HG03280 (cell line): ENCODE results near the gene CNTNAP2.

Experiments
- ATAC-seq: cut with Tn5 transposase; IDR thresholded peaks from one replicate; pipeline ENCODE4 v1.9.1; 2021; ENCODE audit warnings: mild to moderate bottlenecking, moderate library complexity; ENCODE audit not compliant: unreplicated experiment

The CNTNAP2 gene

GRCh38 chr7:148155000-148155399 lies 2038.4 kb downstream of the CNTNAP2 start:
- ATAC-seq: no peak

DNA sequence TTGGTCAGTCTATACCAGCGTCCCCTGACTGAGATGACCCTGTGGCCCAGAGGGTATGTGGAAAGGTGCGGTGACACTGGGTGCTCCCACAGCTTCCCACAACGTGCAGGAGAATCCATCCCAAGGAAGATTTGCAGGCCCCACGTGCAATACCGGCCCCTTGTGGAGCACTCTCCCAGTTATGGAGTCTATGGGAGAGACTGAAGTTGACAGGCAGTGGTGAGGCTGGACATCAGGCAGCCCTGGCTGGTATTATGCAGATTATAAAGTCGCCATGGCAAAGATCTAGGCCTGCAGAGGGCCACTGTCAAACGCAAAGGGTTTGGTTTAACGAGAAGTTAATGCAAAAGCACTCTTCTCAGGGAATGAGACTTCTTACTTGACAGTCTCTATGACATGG lies 2039.2 kb downstream of the CNTNAP2 start:
- no peak for ATAC-seq

GRCh38 chr7:148156233-148156632 lies 2039.6 kb downstream of the CNTNAP2 start:
- ATAC-seq: no peak

DNA sequence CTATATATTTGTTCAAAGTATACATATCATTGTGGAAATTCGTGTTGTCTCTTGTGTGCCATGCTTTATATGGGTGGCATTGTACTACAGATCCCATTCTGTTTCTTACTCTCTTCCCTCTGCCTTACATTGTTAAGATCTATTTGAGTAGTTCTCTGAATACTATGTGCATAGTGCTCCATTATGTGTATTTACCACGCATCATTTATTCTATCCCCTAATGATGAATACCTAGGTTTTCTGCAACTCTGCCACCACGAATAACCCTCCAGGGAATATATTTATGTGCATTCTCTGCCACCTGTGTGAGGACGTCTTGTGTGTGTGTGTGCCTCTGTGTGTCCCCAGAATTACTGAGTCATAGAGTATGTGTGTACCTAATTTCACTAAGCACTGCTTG lies 2042.7 kb downstream of the CNTNAP2 start:
- ATAC-seq: no peak

GRCh38 chr7:148161776-148162175 lies 2045.2 kb downstream of the CNTNAP2 start:
- no peak for ATAC-seq

DNA sequence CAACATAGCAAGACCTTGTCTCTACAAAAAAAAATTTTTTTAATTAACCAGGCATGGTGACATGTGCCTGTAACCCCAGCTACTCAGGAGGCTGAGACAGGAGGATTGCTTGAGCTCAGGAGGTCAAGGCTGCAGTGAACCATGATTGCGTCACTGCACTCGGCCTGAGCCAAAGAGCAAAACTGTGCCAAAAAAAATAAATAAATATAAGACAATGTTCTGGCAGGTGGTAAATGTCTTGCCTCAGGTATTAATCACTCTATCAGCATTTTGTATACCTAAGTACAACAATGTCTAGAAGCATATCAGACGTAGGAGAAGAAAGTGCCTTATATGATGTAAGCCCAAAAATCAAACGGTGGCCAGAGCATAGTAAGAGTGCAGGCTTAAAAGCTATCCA lies 2046.2 kb downstream of the CNTNAP2 start:
- ATAC-seq: no peak

- ATAC-seq: no peak
Measured at GRCh38 chr7:148163246-148163645, 2046.6 kb downstream of the CNTNAP2 start.

DNA sequence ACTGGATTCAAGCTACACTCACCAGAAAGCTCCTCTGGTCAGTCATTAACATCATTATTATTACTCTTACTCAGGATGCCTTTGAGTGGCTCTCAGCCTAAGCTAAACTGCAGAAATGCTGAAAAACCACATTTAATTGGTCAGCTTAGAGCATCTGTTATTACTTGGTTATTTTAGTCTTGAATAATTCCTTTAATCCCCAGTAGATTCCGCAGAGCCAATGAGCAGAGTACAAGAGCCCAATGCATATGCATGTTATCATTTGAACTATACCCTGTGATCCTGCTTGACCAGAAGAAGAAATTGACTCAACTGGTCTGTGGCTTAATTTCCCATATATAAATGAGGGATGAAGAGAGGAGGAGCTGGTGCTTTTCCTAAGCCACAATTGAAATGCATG lies 2056.3 kb downstream of the CNTNAP2 start:
- ATAC-seq: no peak

- no peak for ATAC-seq
Measured at GRCh38 chr7:148173369-148173768, 2056.8 kb downstream of the CNTNAP2 start.

GRCh38 chr7:148174376-148174775 lies 2057.8 kb downstream of the CNTNAP2 start:
- no peak for ATAC-seq

DNA sequence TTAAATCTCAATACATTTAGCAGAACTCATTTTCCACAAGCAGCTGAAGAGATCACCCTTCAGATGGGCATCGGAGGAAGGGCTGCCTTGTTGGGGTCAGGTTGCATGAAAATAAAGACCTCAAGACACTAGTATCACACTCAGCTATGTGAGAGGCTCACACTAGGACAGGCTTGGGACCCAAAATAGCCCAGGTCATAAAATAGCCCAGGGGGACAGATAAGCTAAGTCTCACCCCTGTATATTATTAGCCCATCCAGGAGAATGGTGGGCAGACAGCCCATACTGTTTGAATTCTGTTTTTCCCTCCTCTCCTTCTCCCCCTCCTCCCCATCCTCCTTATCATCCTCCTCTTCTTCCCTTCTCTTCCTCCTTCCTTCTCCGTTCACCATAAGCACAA lies 2058.9 kb downstream of the CNTNAP2 start:
- ATAC-seq: no peak

GRCh38 chr7:148177972-148178371 lies 2061.4 kb downstream of the CNTNAP2 start:
- no peak for ATAC-seq

GRCh38 chr7:148180075-148180474 lies 2063.5 kb downstream of the CNTNAP2 start:
- ATAC-seq: no peak

- no peak for ATAC-seq
Measured at GRCh38 chr7:148182264-148182663, 2065.7 kb downstream of the CNTNAP2 start.

- ATAC-seq: no peak
Measured at GRCh38 chr7:148185041-148185440, 2068.4 kb downstream of the CNTNAP2 start.

- ATAC-seq: no peak
Measured at GRCh38 chr7:148187471-148187870, 2070.9 kb downstream of the CNTNAP2 start.

DNA sequence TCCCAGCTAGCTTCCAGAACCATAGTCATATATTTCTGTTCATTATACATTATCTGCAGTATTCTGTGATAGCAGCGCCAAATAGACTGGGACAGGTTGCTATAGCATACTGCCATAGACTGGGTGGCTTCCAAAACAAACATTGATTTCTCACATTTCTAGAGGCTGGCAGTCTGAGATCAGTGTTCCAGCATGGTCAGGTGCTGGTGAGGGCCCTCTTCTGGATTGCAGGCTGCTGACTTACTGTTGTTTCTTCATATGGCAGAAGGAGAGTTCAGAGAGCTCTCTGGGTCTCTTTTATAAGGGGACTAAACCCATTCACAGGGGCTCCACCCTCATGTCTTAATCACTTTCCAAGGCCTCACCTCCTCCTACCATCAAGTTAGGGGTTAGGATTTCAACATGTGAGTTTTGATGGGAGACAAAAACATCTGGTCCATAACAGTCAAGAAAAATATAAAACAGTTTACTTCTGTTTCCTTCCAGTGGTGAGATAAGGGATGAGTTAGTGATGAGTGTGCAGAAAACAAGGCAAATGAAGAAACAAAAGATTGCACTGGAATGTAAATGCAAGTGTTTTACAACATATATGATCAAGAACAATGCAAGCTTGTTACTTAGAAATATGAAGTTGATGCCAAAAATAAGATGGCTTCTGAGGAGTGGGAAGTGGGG lies 2074.9 kb downstream of the CNTNAP2 start:
- no peak for ATAC-seq

DNA sequence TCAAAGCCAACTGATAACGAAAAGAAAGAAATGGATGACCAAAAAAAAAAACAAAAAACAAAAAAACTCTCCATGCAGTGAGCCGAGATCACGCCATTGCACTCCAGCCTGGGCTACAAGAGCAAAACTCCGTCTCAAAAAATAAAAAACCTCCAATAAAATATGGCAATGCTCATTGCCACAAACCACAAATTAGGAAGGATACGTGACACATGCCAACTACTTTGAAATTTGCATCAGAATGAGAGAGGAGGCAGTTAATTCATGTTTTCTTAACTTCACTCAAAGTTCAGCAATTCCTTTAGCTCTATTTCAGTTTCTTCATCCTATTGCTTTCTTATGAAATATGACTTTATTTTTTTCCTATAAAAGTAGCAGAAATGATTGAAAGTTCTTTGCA lies 2075.9 kb downstream of the CNTNAP2 start:
- ATAC-seq: no peak

DNA sequence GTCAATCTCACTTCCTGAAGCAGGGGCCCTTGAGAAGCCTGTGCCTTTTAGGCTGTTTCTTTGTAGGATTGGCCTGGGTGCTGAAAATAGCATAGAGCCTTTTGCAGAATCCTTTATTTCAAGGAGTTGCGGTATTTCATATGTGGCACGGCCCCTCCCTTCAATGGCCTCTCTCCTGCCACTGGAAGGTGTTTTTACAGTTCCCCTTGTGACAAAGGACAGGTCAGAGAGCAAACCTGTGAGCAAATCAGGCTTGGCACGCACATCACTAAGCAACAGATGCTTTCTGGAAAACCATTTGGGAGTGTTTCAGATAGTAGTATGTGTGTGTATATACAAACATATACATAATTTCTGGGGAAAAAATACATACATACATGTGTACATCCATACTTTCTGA lies 2085.4 kb downstream of the CNTNAP2 start:
- ATAC-seq: no peak

DNA sequence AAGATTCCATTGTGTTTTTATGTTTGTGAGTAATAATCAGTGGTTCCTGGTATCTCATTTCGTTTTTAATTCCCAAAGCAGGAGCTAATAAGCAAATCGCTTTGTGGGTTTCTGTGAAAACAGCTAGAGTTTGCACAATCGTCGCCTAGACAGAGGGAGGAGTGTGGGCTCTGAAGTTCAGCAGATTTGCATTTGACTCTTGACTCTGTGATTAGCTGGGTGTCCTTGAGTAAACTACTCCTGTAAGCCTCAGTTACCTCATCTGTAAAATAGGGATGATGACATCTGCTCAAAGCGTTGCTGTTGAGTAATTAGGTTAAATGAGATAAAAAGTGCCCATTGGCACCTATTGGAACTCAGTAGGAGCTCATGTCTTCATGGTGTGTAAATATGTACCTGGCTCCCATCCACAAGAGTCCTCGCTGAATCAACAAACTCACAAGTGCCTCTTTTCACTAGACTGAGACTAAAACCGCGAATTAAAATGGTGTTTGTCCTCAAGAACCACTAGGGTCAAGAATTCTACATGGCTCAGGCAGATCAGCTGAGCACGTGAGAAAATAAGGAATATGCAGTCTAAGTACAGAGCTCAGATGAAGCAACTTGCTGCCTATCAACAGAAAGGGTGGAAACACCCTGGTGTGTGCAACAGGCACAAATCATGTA lies 2088.2 kb downstream of the CNTNAP2 start:
- ATAC-seq: no peak

DNA sequence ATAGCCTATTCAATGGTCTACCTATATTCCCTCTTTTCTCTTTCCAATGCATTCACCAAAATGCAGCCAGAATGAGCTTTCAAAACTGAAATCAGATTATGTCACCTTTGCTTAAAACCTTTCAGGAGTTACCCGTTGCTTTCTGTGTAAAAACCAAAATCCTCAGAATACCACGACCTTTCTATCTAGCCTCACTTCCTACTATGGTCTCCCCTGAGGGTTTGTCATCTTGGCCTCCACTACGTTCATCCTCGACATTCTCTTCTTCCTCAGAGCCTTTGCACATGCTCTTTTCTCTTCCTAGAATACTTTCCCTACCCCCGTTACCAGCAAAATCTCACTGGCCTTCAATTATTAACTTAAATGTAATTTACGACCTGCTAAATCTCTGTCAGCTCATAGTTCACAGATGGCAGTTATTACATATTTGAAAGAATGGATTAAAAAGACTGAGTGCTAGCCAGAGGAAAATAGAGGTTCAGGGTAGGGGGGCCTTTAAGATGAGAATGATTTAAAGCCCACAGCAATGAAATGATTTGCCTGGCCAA lies 2093.1 kb downstream of the CNTNAP2 start:
- no peak for ATAC-seq

DNA sequence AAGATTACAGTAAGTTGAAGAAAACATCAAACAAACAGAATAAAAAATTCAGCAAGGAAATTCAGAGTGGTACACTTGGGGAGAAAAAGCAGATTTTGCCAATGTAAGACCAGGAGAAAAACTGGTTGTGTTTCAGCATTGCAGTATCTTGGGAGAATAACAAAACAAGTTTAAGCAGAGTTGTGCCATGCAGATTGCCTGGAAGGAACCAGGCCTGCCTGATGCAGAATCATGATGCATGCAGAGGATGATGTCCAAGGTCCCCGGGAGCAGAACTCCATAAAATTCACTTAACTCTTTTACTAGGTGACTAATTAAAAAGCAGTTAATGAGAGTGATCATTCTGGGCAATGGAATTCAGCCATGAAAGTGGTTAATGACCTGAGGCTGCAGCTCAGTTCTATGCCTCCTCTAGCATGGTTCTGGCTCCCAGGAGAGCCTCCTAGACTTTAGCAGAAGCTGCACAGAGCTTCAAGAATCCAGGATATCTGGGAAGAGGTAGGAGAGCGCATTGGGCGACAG lies 2094.3 kb downstream of the CNTNAP2 start:
- ATAC-seq: no peak
